Trophoblast cell (in vitro differentiated cells and primary cell): ENCODE results near the gene LRMDA.

Source experiments
- DNase-seq, 2 donors: peaks; one replicate each; pipeline ENCODE4 v3.0.0-alpha.2; 2016
- H2AFZ ChIP-seq: 2 replicates; pipeline ENCODE4 v1.6.1; 2013; ENCODE audit warnings: low read length, moderate library complexity, mild to moderate bottlenecking; ENCODE audit not compliant: insufficient read depth, poor library complexity
- H2AK5ac ChIP-seq: 2 replicates; pipeline ENCODE4 v1.6.1; 2013; ENCODE audit warnings: mild to moderate bottlenecking, low read length
- H2BK120ac ChIP-seq: 2 replicates; pipeline ENCODE4 v1.6.1; 2013; ENCODE audit warnings: low read length, mild to moderate bottlenecking, moderate library complexity; ENCODE audit not compliant: insufficient read depth, poor library complexity
- H2BK12ac ChIP-seq: 2 replicates; pipeline ENCODE4 v1.6.1; 2013; ENCODE audit warnings: mild to moderate bottlenecking, low read length, moderate library complexity
- H2BK5ac ChIP-seq: 2 replicates; pipeline ENCODE4 v1.6.1; 2013; ENCODE audit warnings: low read length, low read depth, moderate library complexity, mild to moderate bottlenecking; ENCODE audit not compliant: poor library complexity
- H3K14ac ChIP-seq: 2 replicates; pipeline ENCODE4 v1.6.1; 2013; ENCODE audit warnings: mild to moderate bottlenecking, low read length
- H3K18ac ChIP-seq: 2 replicates; pipeline ENCODE4 v1.6.1; 2013; ENCODE audit warnings: mild to moderate bottlenecking, low read length
- H3K23ac ChIP-seq: 2 replicates; pipeline ENCODE4 v1.6.1; 2013; ENCODE audit warnings: low read length
- H3K27ac ChIP-seq: 2 replicates; pipeline ENCODE4 v1.5.1; 2013; ENCODE audit warnings: low read depth, mild to moderate bottlenecking, inconsistent platforms, low read length, moderate library complexity
- H3K27me3 ChIP-seq: 2 replicates; pipeline ENCODE4 v1.6.1; 2013; ENCODE audit warnings: inconsistent platforms, mild to moderate bottlenecking, low read length, moderate library complexity; ENCODE audit not compliant: insufficient read depth
- H3K36me3 ChIP-seq, 2 experiments: 1 replicate in 1 of 2; 2 replicates in 1 of 2; pipeline ENCODE4 v1.6.1; 2013; ENCODE audit warnings: low read length in 2 of 2, mild to moderate bottlenecking in 2 of 2, moderate library complexity in 1 of 2; ENCODE audit not compliant: insufficient read depth in 2 of 2, control insufficient read depth in 1 of 2
- H3K4ac ChIP-seq: 2 replicates; pipeline ENCODE4 v1.6.1; 2013; ENCODE audit warnings: low read depth, mild to moderate bottlenecking, low read length, moderate library complexity
- H3K4me1 ChIP-seq, 2 experiments: 1 replicate in 1 of 2; 2 replicates in 1 of 2; pipeline ENCODE4 v1.6.1; 2013; ENCODE audit warnings: low read length in 2 of 2, mild to moderate bottlenecking in 2 of 2, moderate library complexity in 1 of 2; ENCODE audit not compliant: insufficient read depth in 2 of 2, control insufficient read depth in 1 of 2
- H3K4me2 ChIP-seq: 2 replicates; pipeline ENCODE4 v1.6.1; 2013; ENCODE audit warnings: inconsistent platforms, mild to moderate bottlenecking, low read length, moderate library complexity
- H3K4me3 ChIP-seq: 2 replicates; pipeline ENCODE4 v1.5.1; 2013; ENCODE audit warnings: mild to moderate bottlenecking, low read depth, low read length, inconsistent platforms
- H3K79me1 ChIP-seq: one replicate; pipeline ENCODE4 v1.6.1; 2013; ENCODE audit warnings: low read length
- H3K79me2 ChIP-seq: 2 replicates; pipeline ENCODE4 v1.6.1; 2013; ENCODE audit warnings: low read length, mild to moderate bottlenecking; ENCODE audit not compliant: control insufficient read depth, insufficient read depth, poor library complexity
- H3K9ac ChIP-seq: 2 replicates; pipeline ENCODE4 v1.6.1; 2013; ENCODE audit warnings: mild to moderate bottlenecking, low read length
- H3K9me3 ChIP-seq: 2 replicates; pipeline ENCODE4 v1.6.1; 2013; ENCODE audit warnings: low read depth, mild to moderate bottlenecking, control low read depth, inconsistent platforms, low read length; ENCODE audit not compliant: insufficient read depth
- H4K12ac ChIP-seq: 2 replicates; pipeline ENCODE4 v1.6.1; 2013; ENCODE audit warnings: low read depth, mild to moderate bottlenecking, low read length, moderate library complexity
- H4K8ac ChIP-seq: 2 replicates; pipeline ENCODE4 v1.6.1; 2013; ENCODE audit warnings: low read depth, mild to moderate bottlenecking, low read length, moderate library complexity
- H4K91ac ChIP-seq: one replicate; pipeline ENCODE4 v1.6.1; 2013; ENCODE audit warnings: low read depth, mild to moderate bottlenecking, low read length, moderate library complexity
- WGBS: extraction: QIAGEN DNeasy Blood & Tissue Kit; methylation state at CpG from one replicate; pipeline ENCODE4 v1.1.7; 2013; ENCODE audit warnings: missing lambda C conversion rate; ENCODE audit not compliant: insufficient read length, insufficient coverage; ENCODE audit errors: extremely low coverage; 5-methylcytosine and 5-hydroxymethylcytosine counted together

LRMDA gene

GRCh38 chr10:76546411-76546810, 1115.0 kb downstream of the LRMDA start:
- H3K4me1 ChIP-seq = peaks cover 0 to 5% of the 10 kb centered on the region in 2 experiments
- H3K27ac ChIP-seq = no peak overlapping the region
- DNase-seq = no peak
- no peak overlapping the region for H2BK5ac ChIP-seq
- no peak overlapping the region for H2BK120ac ChIP-seq
- WGBS = no CpG with 5 or more reads among the region's 2 CpGs
- H3K18ac ChIP-seq = no peak overlapping the region
- H2AK5ac ChIP-seq = no peak overlapping the region
- H3K4me2 ChIP-seq = no peak overlapping the region
- no peak overlapping the region for H3K23ac ChIP-seq
- no peaks in the 10 kb centered on the region for H3K27me3 ChIP-seq
- H3K9ac ChIP-seq = no peak overlapping the region
- no peak overlapping the region for H2AFZ ChIP-seq
- no peak overlapping the region for H3K14ac ChIP-seq
- no peaks in the 10 kb centered on the region for H3K79me2 ChIP-seq
- H4K91ac ChIP-seq = no peak overlapping the region
- H3K79me1 ChIP-seq = peaks cover 3% of the 10 kb centered on the region
- no peak overlapping the region for H4K8ac ChIP-seq
- H3K9me3 ChIP-seq = no peaks in the 10 kb centered on the region
- no peak overlapping the region for H4K12ac ChIP-seq
- H3K4me3 ChIP-seq = no peak overlapping the region
- H3K4ac ChIP-seq = no peak overlapping the region
- H2BK12ac ChIP-seq = no peak overlapping the region
- H3K36me3 ChIP-seq = no peaks in the 10 kb centered on the region

- H2AFZ ChIP-seq = no peak overlapping the region
- H3K27ac ChIP-seq = no peak overlapping the region
- no CpG with 5 or more reads among the region's 11 CpGs for WGBS
- no peaks in the 10 kb centered on the region for H3K9me3 ChIP-seq
- H3K23ac ChIP-seq = no peak overlapping the region
- DNase-seq = peak; percentile 65 to 88
- no peak overlapping the region for H2BK12ac ChIP-seq
- H4K12ac ChIP-seq = no peak overlapping the region
- no peak overlapping the region for H3K4me2 ChIP-seq
- H2BK120ac ChIP-seq = no peak overlapping the region
- no peak overlapping the region for H3K4me3 ChIP-seq
- H4K91ac ChIP-seq = peak overlapping the region; percentile 66
- peaks cover 3% of the 10 kb centered on the region for H3K79me1 ChIP-seq
- no peaks in the 10 kb centered on the region for H3K79me2 ChIP-seq
- no peak overlapping the region for H3K4ac ChIP-seq
- H3K14ac ChIP-seq = no peak overlapping the region
- no peak overlapping the region for H3K9ac ChIP-seq
- no peak overlapping the region for H3K18ac ChIP-seq
- H2BK5ac ChIP-seq = peak overlapping the region; percentile 64
- no peaks in the 10 kb centered on the region for H3K27me3 ChIP-seq
- H2AK5ac ChIP-seq = no peak overlapping the region
- no peaks in the 10 kb centered on the region for H3K36me3 ChIP-seq
- H4K8ac ChIP-seq = no peak overlapping the region
- H3K4me1 ChIP-seq = peaks cover 0 to 5% of the 10 kb centered on the region in 2 experiments
Measured at GRCh38 chr10:76547352-76547972, 1116.0 kb downstream of the LRMDA start.

- H2BK5ac ChIP-seq = no peak overlapping the region
- no peak overlapping the region for H4K8ac ChIP-seq
- no peak overlapping the region for H2AFZ ChIP-seq
- no peaks in the 10 kb centered on the region for H3K9me3 ChIP-seq
- H3K4me1 ChIP-seq = peaks cover 0 to 7% of the 10 kb centered on the region in 2 experiments
- H3K36me3 ChIP-seq = no peaks in the 10 kb centered on the region
- peaks cover 3% of the 10 kb centered on the region for H3K79me1 ChIP-seq
- H4K12ac ChIP-seq = no peak overlapping the region
- H3K4me2 ChIP-seq = no peak overlapping the region
- no peak overlapping the region for H3K4ac ChIP-seq
- H2BK120ac ChIP-seq = peak overlapping the region; percentile 52
- peak overlapping the region; percentile 18 for H3K14ac ChIP-seq
- no peak overlapping the region for H3K18ac ChIP-seq
- no peak overlapping the region for H2AK5ac ChIP-seq
- H3K23ac ChIP-seq = no peak overlapping the region
- no peak for DNase-seq
- H2BK12ac ChIP-seq = peak overlapping the region; percentile 58
- H3K27ac ChIP-seq = no peak overlapping the region
- H3K4me3 ChIP-seq = no peak overlapping the region
- no peaks in the 10 kb centered on the region for H3K79me2 ChIP-seq
- no CpG with 5 or more reads among the region's 1 CpG for WGBS
- H3K27me3 ChIP-seq = no peaks in the 10 kb centered on the region
- no peak overlapping the region for H3K9ac ChIP-seq
- peak overlapping the region; percentile 42 for H4K91ac ChIP-seq
Measured at GRCh38 chr10:76548716-76549115, 1117.3 kb downstream of the LRMDA start.

GRCh38 chr10:76549171-76549570, 1117.7 kb downstream of the LRMDA start:
- Histone ChIP-seq H3K4me2 (no peak overlapping the region), H3K4me1 (peaks cover 3 to 7% of the 10 kb centered on the region in 2 experiments), H3K14ac (peak overlapping the region; percentile 18), H4K8ac (no peak overlapping the region), H4K12ac (no peak overlapping the region), H3K9me3 (no peaks in the 10 kb centered on the region), H3K36me3 (no peaks in the 10 kb centered on the region), H3K79me1 (peaks cover 3% of the 10 kb centered on the region), H2AK5ac (peak overlapping the region; percentile 23), H2BK120ac (peak overlapping the region; percentile 52), H2AFZ (no peak overlapping the region), H3K4me3 (no peak overlapping the region), H3K79me2 (no peaks in the 10 kb centered on the region), H3K9ac (no peak overlapping the region), H2BK5ac (no peak overlapping the region), H4K91ac (peak overlapping the region; percentile 15), H3K4ac (no peak overlapping the region), H3K27ac (no peak overlapping the region), H2BK12ac (peak overlapping the region; percentile 58), H3K18ac (peak overlapping the region; percentile 33), H3K23ac (no peak overlapping the region), H3K27me3 (no peaks in the 10 kb centered on the region)
- WGBS = no CpG with 5 or more reads among the region's 3 CpGs
- no peak for DNase-seq
